Activated naive CD8-positive, alpha-beta T cell treated with anti-CD3 and anti-CD28 coated beads, Interleukin-2, amount 50 U/mL, for 24 hours (primary cell): ENCODE data around the gene SMIM5.

Source experiments
- ATAC-seq: fragments of 150-1000 bp; cut with Tn5 transposase; one replicate; pipeline ENCODE4 v1.10.0; 2021
- DNase-seq: peaks from one replicate; pipeline ENCODE4 v3.0.0; 2021
- H3K27ac Mint-ChIP-seq: one replicate; pipeline ENCODE4 v1.8.0; 2021; ENCODE audit warnings: mild to moderate bottlenecking, mixed read lengths
- H3K27me3 Mint-ChIP-seq: one replicate; pipeline ENCODE4 v1.8.0; 2021; ENCODE audit warnings: mixed read lengths
- H3K36me3 Mint-ChIP-seq: one replicate; pipeline ENCODE4 v1.8.0; 2021; ENCODE audit warnings: low read depth, mixed read lengths
- H3K4me1 Mint-ChIP-seq: one replicate; pipeline ENCODE4 v1.8.0; 2021; ENCODE audit warnings: mixed read lengths
- H3K4me3 Mint-ChIP-seq: one replicate; pipeline ENCODE4 v1.8.0; 2021; ENCODE audit warnings: mild to moderate bottlenecking, moderate library complexity, mixed read lengths
- H3K9me3 Mint-ChIP-seq: one replicate; pipeline ENCODE4 v1.8.0; 2021; ENCODE audit warnings: mixed read lengths

Gene SMIM5

GRCh38 chr17:75595284-75595919 lies 37.8 kb upstream of the SMIM5 start:
- no peak overlapping the region for H3K4me3 Mint-ChIP-seq
- ATAC-seq (no peak), DNase-seq (no peak)
- H3K36me3 Mint-ChIP-seq = no peaks in the 10 kb centered on the region
- H3K4me1 Mint-ChIP-seq = no peaks in the 10 kb centered on the region
- H3K27me3 Mint-ChIP-seq = no peaks in the 10 kb centered on the region
- no peaks in the 10 kb centered on the region for H3K9me3 Mint-ChIP-seq
- H3K27ac Mint-ChIP-seq = no peak overlapping the region

GRCh38 chr17:75595920-75596313 lies 37.3 kb upstream of the SMIM5 start:
- Mint-ChIP-seq H3K4me3 (no peak overlapping the region), H3K27ac (no peak overlapping the region), H3K36me3 (no peaks in the 10 kb centered on the region), H3K27me3 (no peaks in the 10 kb centered on the region), H3K4me1 (no peaks in the 10 kb centered on the region), H3K9me3 (no peaks in the 10 kb centered on the region)
- DNase-seq = no peak
- no peak for ATAC-seq

GRCh38 chr17:75596320-75597087 lies 36.7 kb upstream of the SMIM5 start:
- no peaks in the 10 kb centered on the region for H3K36me3 Mint-ChIP-seq
- no peaks in the 10 kb centered on the region for H3K27me3 Mint-ChIP-seq
- ATAC-seq (no peak), DNase-seq (no peak)
- H3K9me3 Mint-ChIP-seq = no peaks in the 10 kb centered on the region
- H3K4me1 Mint-ChIP-seq = no peaks in the 10 kb centered on the region
- H3K4me3 Mint-ChIP-seq = no peak overlapping the region
- H3K27ac Mint-ChIP-seq = no peak overlapping the region

GRCh38 chr17:75601057-75601987 lies 31.9 kb upstream of the SMIM5 start:
- Mint-ChIP-seq H3K36me3 (no peaks in the 10 kb centered on the region), H3K4me1 (no peaks in the 10 kb centered on the region), H3K9me3 (no peaks in the 10 kb centered on the region), H3K27me3 (no peaks in the 10 kb centered on the region), H3K4me3 (no peak overlapping the region), H3K27ac (no peak overlapping the region)
- ATAC-seq (peak; percentile 70), DNase-seq (peak; percentile 72)

GRCh38 chr17:75602644-75603043 lies 30.6 kb upstream of the SMIM5 start:
- ATAC-seq (no peak), DNase-seq (no peak)
- Mint-ChIP-seq H3K9me3 (no peaks in the 10 kb centered on the region), H3K4me1 (no peaks in the 10 kb centered on the region), H3K4me3 (no peak overlapping the region), H3K27me3 (no peaks in the 10 kb centered on the region), H3K27ac (no peak overlapping the region), H3K36me3 (no peaks in the 10 kb centered on the region)

GRCh38 chr17:75603123-75603522 lies 30.1 kb upstream of the SMIM5 start:
- H3K27ac Mint-ChIP-seq = no peak overlapping the region

GRCh38 chr17:75604034-75604695 lies 29.1 kb upstream of the SMIM5 start:
- H3K36me3 Mint-ChIP-seq = no peaks in the 10 kb centered on the region
- no peaks in the 10 kb centered on the region for H3K9me3 Mint-ChIP-seq
- no peak overlapping the region for H3K4me3 Mint-ChIP-seq
- H3K4me1 Mint-ChIP-seq = no peaks in the 10 kb centered on the region
- no peak overlapping the region for H3K27ac Mint-ChIP-seq
- no peaks in the 10 kb centered on the region for H3K27me3 Mint-ChIP-seq
- ATAC-seq (peak; percentile 23), DNase-seq (no peak)

More at GRCh38 chr17:75603123-75603522, 30.1 kb upstream of the SMIM5 start:
- ATAC-seq (no peak), DNase-seq (no peak)
- no peaks in the 10 kb centered on the region for H3K36me3 Mint-ChIP-seq
- H3K9me3 Mint-ChIP-seq = no peaks in the 10 kb centered on the region
- H3K27me3 Mint-ChIP-seq = no peaks in the 10 kb centered on the region
- no peaks in the 10 kb centered on the region for H3K4me1 Mint-ChIP-seq
- no peak overlapping the region for H3K4me3 Mint-ChIP-seq

- Mint-ChIP-seq H3K27ac (no peak overlapping the region), H3K4me1 (no peaks in the 10 kb centered on the region), H3K9me3 (no peaks in the 10 kb centered on the region), H3K36me3 (no peaks in the 10 kb centered on the region), H3K4me3 (no peak overlapping the region), H3K27me3 (no peaks in the 10 kb centered on the region)
- no peak for ATAC-seq
- DNase-seq = no peak
Observed at GRCh38 chr17:75605790-75606189, 27.4 kb upstream of the SMIM5 start.

- no peak overlapping the region for H3K27ac Mint-ChIP-seq
Observed at GRCh38 chr17:75607086-75607485, 26.1 kb upstream of the SMIM5 start.

GRCh38 chr17:75610103-75610984 lies 22.9 kb upstream of the SMIM5 start:
- H3K9me3 Mint-ChIP-seq = no peaks in the 10 kb centered on the region
- ATAC-seq = no peak
- H3K27me3 Mint-ChIP-seq = no peaks in the 10 kb centered on the region
- no peak overlapping the region for H3K4me3 Mint-ChIP-seq
- DNase-seq = no peak
- H3K4me1 Mint-ChIP-seq = no peaks in the 10 kb centered on the region
- no peak overlapping the region for H3K27ac Mint-ChIP-seq
- no peaks in the 10 kb centered on the region for H3K36me3 Mint-ChIP-seq

More at GRCh38 chr17:75607086-75607485, 26.1 kb upstream of the SMIM5 start:
- Mint-ChIP-seq H3K36me3 (no peaks in the 10 kb centered on the region), H3K9me3 (no peaks in the 10 kb centered on the region), H3K4me1 (no peaks in the 10 kb centered on the region), H3K27me3 (no peaks in the 10 kb centered on the region), H3K4me3 (no peak overlapping the region)
- DNase-seq (no peak), ATAC-seq (no peak)

- Mint-ChIP-seq H3K36me3 (no peaks in the 10 kb centered on the region), H3K27me3 (no peaks in the 10 kb centered on the region), H3K9me3 (no peaks in the 10 kb centered on the region), H3K27ac (no peak overlapping the region), H3K4me1 (no peaks in the 10 kb centered on the region), H3K4me3 (no peak overlapping the region)
- ATAC-seq (no peak), DNase-seq (no peak)
Observed at GRCh38 chr17:75611851-75612429, 21.3 kb upstream of the SMIM5 start.

- no peak for ATAC-seq
- Mint-ChIP-seq H3K4me3 (no peak overlapping the region), H3K36me3 (no peaks in the 10 kb centered on the region), H3K27me3 (no peaks in the 10 kb centered on the region), H3K27ac (no peak overlapping the region), H3K9me3 (no peaks in the 10 kb centered on the region), H3K4me1 (no peaks in the 10 kb centered on the region)
- DNase-seq = no peak
Observed at GRCh38 chr17:75612906-75613626, 20.2 kb upstream of the SMIM5 start.

- no peaks in the 10 kb centered on the region for H3K4me1 Mint-ChIP-seq
- H3K9me3 Mint-ChIP-seq = no peaks in the 10 kb centered on the region
- H3K4me3 Mint-ChIP-seq = no peak overlapping the region
- no peak for DNase-seq
- no peak for ATAC-seq
- H3K27ac Mint-ChIP-seq = no peak overlapping the region
- H3K27me3 Mint-ChIP-seq = no peaks in the 10 kb centered on the region
- H3K36me3 Mint-ChIP-seq = no peaks in the 10 kb centered on the region
Observed at GRCh38 chr17:75614006-75614405, 19.2 kb upstream of the SMIM5 start.
